NCI-H82 treated with DMSO at 0.1 percent for 48 hours (cell line): ENCODE measurements around the gene RGS6.
A peak's percentile ranks its signal among the peaks of the same experiment; 100 is the strongest.

Experiments
- DNase-seq: peaks from one replicate; lab custom pipeline; 2025; ENCODE audit not compliant: unreplicated experiment; lab: John Stamatoyannopoulos, UW

The RGS6 gene

DNA sequence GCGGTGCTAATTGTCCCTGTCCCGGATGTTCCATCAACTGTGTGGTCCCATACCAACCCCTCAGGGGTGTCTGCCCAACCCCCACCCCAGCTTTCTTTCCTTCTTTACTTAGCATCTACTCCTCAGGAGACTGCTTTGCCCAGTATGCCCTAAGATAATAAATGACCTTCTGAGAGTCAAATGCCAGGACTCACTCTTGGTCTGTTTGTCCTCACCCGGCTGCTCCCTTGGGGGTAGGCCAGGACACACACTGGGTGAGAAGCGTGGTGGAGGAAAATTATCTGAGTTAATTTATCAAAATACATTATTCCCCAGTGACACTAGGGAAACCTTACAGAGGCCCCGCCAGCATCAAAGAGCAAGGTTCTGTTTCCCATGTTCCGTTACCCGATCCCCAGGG lies 457.0 kb downstream of the RGS6 start:
- no peak for DNase-seq

- no peak for DNase-seq
Measured at GRCh38 chr14:72401101-72401625, 468.9 kb downstream of the RGS6 start.

DNA sequence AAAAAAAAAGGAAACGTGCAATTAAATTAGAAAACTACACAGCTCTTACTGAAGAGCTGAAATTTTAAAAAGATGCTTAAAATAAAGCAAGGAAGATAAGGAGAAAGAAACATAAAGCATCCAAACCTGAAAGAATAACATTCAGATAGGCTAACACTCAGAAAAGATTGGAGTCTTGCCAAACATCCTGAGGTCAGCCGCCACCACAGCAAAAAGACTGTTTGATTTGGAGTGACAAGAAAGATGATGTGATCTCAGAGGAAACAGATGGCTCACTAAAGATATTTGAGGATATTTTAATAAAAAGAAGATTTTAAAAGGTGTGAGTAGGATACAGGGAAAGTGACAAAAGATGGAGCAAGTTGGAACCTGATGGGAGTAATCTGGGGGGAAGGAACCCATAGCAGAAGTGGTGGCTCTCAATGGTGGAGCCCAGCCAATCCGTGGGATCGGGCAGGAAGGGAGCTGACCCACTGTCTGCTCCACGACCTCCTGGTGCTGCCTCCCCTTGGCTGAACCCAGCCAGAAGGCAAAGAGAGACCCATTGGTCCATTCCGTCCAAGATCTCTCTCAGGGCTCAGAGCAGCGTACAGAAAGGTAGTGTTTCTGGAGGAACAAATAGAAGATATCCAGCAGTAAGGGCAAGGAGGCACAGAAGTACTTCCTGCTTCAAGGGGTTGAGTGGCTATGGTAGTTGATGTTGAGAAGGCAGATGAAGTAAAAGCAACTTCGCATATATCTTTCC lies 469.6 kb downstream of the RGS6 start:
- no peak for DNase-seq

DNA sequence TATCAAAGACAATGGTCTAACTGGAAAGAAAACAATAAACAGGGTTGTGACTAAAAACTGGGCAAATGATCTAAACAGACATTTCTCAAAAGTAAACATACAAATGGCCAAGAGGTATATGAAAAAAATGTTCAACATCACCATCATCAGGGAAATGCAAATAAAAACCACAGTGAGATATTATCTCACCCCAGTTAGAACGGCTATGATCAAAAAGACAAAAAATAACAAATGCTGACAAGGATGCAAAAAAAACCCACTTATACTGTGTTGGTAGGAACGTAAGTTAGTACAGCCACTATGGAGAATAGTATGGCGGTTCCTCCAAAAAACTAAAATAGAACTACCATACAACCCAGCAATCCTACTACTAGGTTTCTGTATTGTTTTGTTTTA lies 470.1 kb downstream of the RGS6 start:
- DNase-seq, result no peak

- no peak for DNase-seq
Measured at GRCh38 chr14:72404106-72404774, 472.0 kb downstream of the RGS6 start.

GRCh38 chr14:72404998-72405397 lies 472.8 kb downstream of the RGS6 start:
- no peak for DNase-seq

GRCh38 chr14:72408020-72408419 lies 475.8 kb downstream of the RGS6 start:
- DNase-seq, result no peak

DNA sequence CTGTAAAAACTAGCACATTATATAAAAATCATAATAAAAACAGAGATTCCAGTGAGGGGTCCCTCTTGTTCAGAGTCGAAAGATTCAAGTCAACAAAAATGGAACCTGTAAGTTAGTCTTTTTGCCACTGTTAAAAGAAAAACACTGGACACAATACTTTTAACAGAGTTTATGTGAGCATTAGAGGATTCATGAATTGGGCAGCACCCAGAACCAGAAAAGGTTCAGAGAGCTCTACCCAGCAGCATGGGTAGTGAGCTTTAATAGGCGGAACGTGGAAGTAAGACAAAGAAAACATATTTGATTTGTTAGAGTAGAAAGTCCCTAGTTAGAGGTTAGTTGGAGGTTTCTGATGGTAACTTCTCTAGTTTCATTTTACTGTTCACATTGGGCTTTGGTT lies 476.8 kb downstream of the RGS6 start:
- DNase-seq, result no peak

- no peak for DNase-seq
Measured at GRCh38 chr14:72416081-72416849, 484.0 kb downstream of the RGS6 start.

DNA sequence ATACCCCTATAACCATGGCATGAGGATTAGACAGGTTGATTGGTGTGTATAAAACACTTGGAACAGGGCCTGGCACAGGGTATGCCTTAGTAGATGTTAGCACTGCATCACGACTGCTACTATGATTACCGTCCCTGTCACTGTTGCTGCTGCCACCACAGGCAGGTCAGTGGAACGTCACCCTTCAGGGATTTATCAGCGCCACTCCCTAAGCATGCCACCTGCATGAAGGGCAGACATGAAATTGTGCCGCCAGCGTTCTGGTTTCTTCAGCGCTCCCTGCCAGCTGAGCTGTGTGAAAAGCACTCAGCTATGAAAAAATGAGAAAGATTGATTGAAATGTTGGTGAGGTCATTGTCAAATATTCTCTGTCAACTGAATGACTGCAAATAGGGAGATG lies 484.7 kb downstream of the RGS6 start:
- no peak for DNase-seq

GRCh38 chr14:72418806-72419205 lies 486.6 kb downstream of the RGS6 start:
- no peak for DNase-seq

GRCh38 chr14:72419226-72419775 lies 487.1 kb downstream of the RGS6 start:
- DNase-seq, result no peak

- DNase-seq, result peak; percentile 33
Measured at GRCh38 chr14:72420749-72421474, 488.7 kb downstream of the RGS6 start.

DNA sequence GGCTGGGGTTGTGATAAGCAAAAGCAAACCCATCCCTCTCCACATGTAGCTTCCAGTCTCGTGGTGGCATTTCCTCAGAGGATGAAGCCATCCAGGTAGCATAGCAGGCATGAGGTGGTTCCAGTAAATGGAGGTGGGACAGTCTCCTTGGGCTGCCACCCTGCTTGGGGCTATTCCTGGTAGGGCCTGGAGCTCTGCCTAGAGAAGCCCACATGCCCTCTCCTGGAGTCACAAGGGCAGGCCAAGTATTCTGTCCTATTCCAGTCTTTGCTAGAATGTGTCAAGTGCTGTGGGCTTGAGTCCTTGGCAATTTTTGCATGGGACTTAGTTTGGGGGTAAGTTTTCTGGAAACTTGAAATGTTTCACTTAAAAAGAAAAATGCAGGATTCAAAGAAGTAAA lies 491.7 kb downstream of the RGS6 start:
- no peak for DNase-seq

DNA sequence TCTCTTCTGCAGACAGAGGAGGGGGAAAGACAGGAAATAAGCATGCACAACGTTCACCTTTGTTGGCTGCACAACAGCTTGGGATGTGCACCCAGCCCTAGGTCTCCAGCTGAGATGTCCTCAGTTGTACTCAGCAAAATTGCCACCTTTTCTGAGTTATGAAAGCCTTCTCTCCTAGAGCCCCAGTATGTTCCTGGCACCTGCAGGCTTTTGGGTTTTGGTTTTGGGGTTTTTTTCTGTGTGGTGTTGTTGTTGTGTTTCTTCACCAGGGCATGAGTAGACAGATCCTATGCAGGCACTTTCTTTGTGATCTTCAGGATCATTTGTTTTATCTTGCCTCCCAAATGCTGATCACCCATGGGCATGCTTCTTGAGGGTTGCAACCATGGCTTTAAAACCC lies 498.2 kb downstream of the RGS6 start:
- DNase-seq, result no peak

DNA sequence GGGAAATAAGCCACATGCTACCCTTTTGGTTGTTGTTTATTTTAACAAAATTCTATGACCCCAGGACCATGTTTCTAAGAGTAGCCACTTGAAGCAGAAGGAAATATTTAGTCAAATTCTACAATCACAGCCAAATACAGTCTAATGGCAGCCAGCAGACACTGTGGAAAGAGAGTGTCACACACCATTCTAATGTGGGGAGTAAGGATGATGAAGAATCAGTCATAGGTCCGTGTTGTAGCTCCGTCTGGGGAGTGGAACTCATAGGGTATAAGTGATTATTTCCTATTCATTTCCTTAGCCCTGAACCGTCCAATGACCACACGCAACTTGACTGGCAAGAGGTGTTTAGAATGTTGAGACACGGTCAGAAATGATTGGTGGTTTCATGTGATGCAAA lies 500.5 kb downstream of the RGS6 start:
- no peak for DNase-seq

DNA sequence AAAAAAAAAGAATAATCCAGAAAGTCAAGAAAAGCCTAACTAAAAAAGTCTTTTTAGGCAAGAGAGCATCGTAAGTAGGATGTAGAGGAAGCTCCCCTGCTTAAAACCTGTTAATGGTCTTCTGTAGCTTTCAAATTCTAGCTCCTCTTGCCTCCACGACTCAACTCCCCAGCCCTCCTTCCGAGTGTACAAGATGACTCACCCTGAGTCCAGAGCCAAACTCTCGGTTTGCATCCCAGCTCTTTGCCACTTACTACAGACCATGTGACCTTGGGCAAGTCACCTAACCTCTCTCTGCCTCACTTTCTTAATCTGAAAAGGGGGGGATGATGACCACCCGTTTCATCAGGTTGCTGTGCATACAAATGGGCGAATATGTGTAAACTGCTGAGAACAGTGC lies 501.3 kb downstream of the RGS6 start:
- DNase-seq, result no peak

DNA sequence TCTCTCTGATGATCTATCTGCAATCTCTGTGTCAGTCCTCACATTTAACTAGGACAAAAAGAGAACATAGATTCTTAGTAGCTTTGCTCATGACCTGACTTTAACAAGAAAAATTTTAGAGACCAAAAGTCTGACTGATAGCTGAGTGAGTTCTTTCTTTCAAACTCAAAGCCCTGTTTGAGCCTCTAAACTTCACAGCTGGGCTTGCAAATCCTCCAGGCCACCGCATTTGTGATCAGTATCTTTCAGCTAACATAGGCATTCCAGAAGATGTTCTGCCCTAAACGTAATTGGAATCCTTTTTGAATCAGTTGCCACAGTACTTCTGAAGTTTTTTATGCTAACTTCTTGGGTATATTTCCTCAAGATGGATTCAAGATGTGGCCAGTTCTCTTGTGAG lies 502.6 kb downstream of the RGS6 start:
- DNase-seq, result no peak

GRCh38 chr14:72439707-72440106 lies 507.5 kb downstream of the RGS6 start:
- no peak for DNase-seq

GRCh38 chr14:72443256-72443655 lies 511.0 kb downstream of the RGS6 start:
- DNase-seq, result no peak

- peak; percentile 71 for DNase-seq
Measured at GRCh38 chr14:72443991-72444441, 511.8 kb downstream of the RGS6 start.
